OCI-LY1 (cell line): Measurements from ENCODE around the gene HLA-A.

ENCODE experiments used
- CTCF ChIP-seq: fragments of 200-600 bp; sonication (generic), shearing (Covaris generic); IDR thresholded peaks from 2 replicates; pipeline ENCODE4 v1.5.1; 2017; ENCODE audit warnings: mild to moderate bottlenecking, antibody characterized with exemption, low read length, moderate library complexity, mixed read lengths
- EZH2 ChIP-seq: fragments of 200-600 bp; sonication (generic), shearing (Covaris generic); IDR thresholded peaks from 2 replicates; pipeline ENCODE4 v1.8.0; 2017; ENCODE audit warnings: borderline replicate concordance, mixed run types, mild to moderate bottlenecking, antibody characterized with exemption, low read length, moderate library complexity, mixed read lengths

- TF ChIP-seq CTCF (no peak), EZH2 (no peak)
Observed at GRCh38 chr6:29958046-29958445, 15.7 kb downstream of the HLA-A start.
